GM12892 (cell line): ENCODE data around the gene IER3IP1.

ENCODE experiments used
- POLR2A ChIP-seq: IDR thresholded peaks from 2 replicates; pipeline ENCODE4 v1.6.1; 2011; ENCODE audit warnings: low read depth, low read length, control low read depth
- POLR2AphosphoS5 ChIP-seq: IDR thresholded peaks from 2 replicates; pipeline ENCODE4 v1.6.1; 2011; ENCODE audit warnings: low read depth, low read length, control low read depth
- TAF1 ChIP-seq: IDR thresholded peaks from 2 replicates; pipeline ENCODE4 v1.6.1; 2011; ENCODE audit warnings: low read depth, mild to moderate bottlenecking, control low read depth, low read length, borderline replicate concordance

- TF ChIP-seq TAF1 (no peak), POLR2AphosphoS5 (no peak), POLR2A (no peak)
These were observed 25.3 kb downstream of the IER3IP1 start for GRCh38 chr18:47150824-47151366.
